ENCODE data around the gene PPP1R7. TPM values are rescaled to one million over a fixed set of nuclear protein-coding genes. Genes with fewer than 3 reads are reported as not detected.
"Not testable (repeated sequence)": the region's sequence is repeated elsewhere in the genome, so short reads cannot be mapped to it uniquely, and the experiment has no call there.

Gene PPP1R7
- total RNA-seq, 2 experiments from 2014 or later = 78.8 to 84.6 TPM

GRCh38 chr2:241189093-241189855 lies 39.0 kb downstream of the PPP1R7 start:
- ATAC-seq (ENCODE audit: low read depth) (no peak), DNase-seq (no peak)
- H3K9me3 Mint-ChIP-seq = no peaks in the 10 kb centered on the region
- H3K27ac Mint-ChIP-seq = no peak overlapping the region
- POLR2A ChIA-PET = no interaction called here
- no peaks in the 10 kb centered on the region for H3K27me3 Mint-ChIP-seq
- no peak overlapping the region for H3K4me3 Mint-ChIP-seq
- H3K36me3 Mint-ChIP-seq = peaks cover 2% of the 10 kb centered on the region
- H3K4me1 Mint-ChIP-seq = no peaks in the 10 kb centered on the region

- Mint-ChIP-seq H3K4me3 (no peak overlapping the region), H3K4me1 (no peaks in the 10 kb centered on the region), H3K9me3 (no peaks in the 10 kb centered on the region), H3K36me3 (peaks cover 2% of the 10 kb centered on the region), H3K27ac (no peak overlapping the region), H3K27me3 (no peaks in the 10 kb centered on the region)
- ATAC-seq (ENCODE audit: low read depth) = no peak
- POLR2A ChIA-PET = no interaction called here
- DNase-seq = no peak
Measured at GRCh38 chr2:241189856-241190201, 39.6 kb downstream of the PPP1R7 start.

GRCh38 chr2:241190291-241190981 lies 40.2 kb downstream of the PPP1R7 start:
- Mint-ChIP-seq H3K4me1 (no peaks in the 10 kb centered on the region), H3K27me3 (no peaks in the 10 kb centered on the region), H3K9me3 (no peaks in the 10 kb centered on the region), H3K27ac (no peak overlapping the region), H3K4me3 (no peak overlapping the region), H3K36me3 (no peaks in the 10 kb centered on the region)
- no peak for ATAC-seq (ENCODE audit: low read depth)
- POLR2A ChIA-PET = no interaction called here
- no peak for DNase-seq

- Mint-ChIP-seq H3K27me3 (no peaks in the 10 kb centered on the region), H3K4me3 (no peak overlapping the region), H3K9me3 (no peaks in the 10 kb centered on the region), H3K4me1 (no peaks in the 10 kb centered on the region), H3K27ac (no peak overlapping the region), H3K36me3 (no peaks in the 10 kb centered on the region)
- POLR2A ChIA-PET = no interaction called here
- no peak for ATAC-seq (ENCODE audit: low read depth)
- no peak for DNase-seq
Measured at GRCh38 chr2:241191081-241191480, 40.8 kb downstream of the PPP1R7 start.

GRCh38 chr2:241193271-241193670 lies 43.0 kb downstream of the PPP1R7 start:
- Mint-ChIP-seq H3K4me3 (no peak overlapping the region), H3K4me1 (no peaks in the 10 kb centered on the region), H3K9me3 (no peaks in the 10 kb centered on the region), H3K27me3 (no peaks in the 10 kb centered on the region), H3K36me3 (no peaks in the 10 kb centered on the region), H3K27ac (no peak overlapping the region)
- ATAC-seq (ENCODE audit: low read depth) = no peak
- POLR2A ChIA-PET = no interaction called here
- no peak for DNase-seq

GRCh38 chr2:241194811-241195210 lies 44.5 kb downstream of the PPP1R7 start:
- no peak overlapping the region for H3K4me3 Mint-ChIP-seq
- H3K27me3 Mint-ChIP-seq = no peaks in the 10 kb centered on the region
- no peaks in the 10 kb centered on the region for H3K9me3 Mint-ChIP-seq
- no peaks in the 10 kb centered on the region for H3K4me1 Mint-ChIP-seq
- no peak overlapping the region for H3K27ac Mint-ChIP-seq
- POLR2A ChIA-PET = no interaction called here
- ATAC-seq (ENCODE audit: low read depth) (no peak), DNase-seq (no peak)
- no peaks in the 10 kb centered on the region for H3K36me3 Mint-ChIP-seq

GRCh38 chr2:241195506-241196130 lies 45.4 kb downstream of the PPP1R7 start:
- no peak overlapping the region for H3K4me3 Mint-ChIP-seq
- ATAC-seq (ENCODE audit: low read depth) (no peak), DNase-seq (peak; percentile 10)
- no peaks in the 10 kb centered on the region for H3K36me3 Mint-ChIP-seq
- POLR2A ChIA-PET = no interaction called here
- no peak overlapping the region for H3K27ac Mint-ChIP-seq
- no peaks in the 10 kb centered on the region for H3K4me1 Mint-ChIP-seq
- no peaks in the 10 kb centered on the region for H3K27me3 Mint-ChIP-seq
- no peaks in the 10 kb centered on the region for H3K9me3 Mint-ChIP-seq

GRCh38 chr2:241197246-241197645 lies 47.0 kb downstream of the PPP1R7 start:
- H3K9me3 Mint-ChIP-seq; H3K4me1 Mint-ChIP-seq; ATAC-seq (ENCODE audit: low read depth); H3K4me3 Mint-ChIP-seq; DNase-seq; H3K27ac Mint-ChIP-seq; H3K36me3 Mint-ChIP-seq; POLR2A ChIA-PET; H3K27me3 Mint-ChIP-seq: not testable (repeated sequence)

GRCh38 chr2:241197947-241198346 lies 47.7 kb downstream of the PPP1R7 start:
- H3K27me3 Mint-ChIP-seq = no peaks in the 10 kb centered on the region
- DNase-seq (no peak), ATAC-seq (ENCODE audit: low read depth) (no peak)
- H3K36me3 Mint-ChIP-seq = no peaks in the 10 kb centered on the region
- H3K4me3 Mint-ChIP-seq = no peak overlapping the region
- H3K9me3 Mint-ChIP-seq = no peaks in the 10 kb centered on the region
- H3K27ac Mint-ChIP-seq = no peak overlapping the region
- H3K4me1 Mint-ChIP-seq = no peaks in the 10 kb centered on the region
- POLR2A ChIA-PET = no interaction called here

- no peaks in the 10 kb centered on the region for H3K27me3 Mint-ChIP-seq
- H3K9me3 Mint-ChIP-seq = no peaks in the 10 kb centered on the region
- no peaks in the 10 kb centered on the region for H3K36me3 Mint-ChIP-seq
- H3K27ac Mint-ChIP-seq = no peak overlapping the region
- DNase-seq (no peak), ATAC-seq (ENCODE audit: low read depth) (no peak)
- POLR2A ChIA-PET = no interaction called here
- no peaks in the 10 kb centered on the region for H3K4me1 Mint-ChIP-seq
- H3K4me3 Mint-ChIP-seq = no peak overlapping the region
Measured at GRCh38 chr2:241198381-241199279, 48.4 kb downstream of the PPP1R7 start.

GRCh38 chr2:241199286-241199685 lies 49.0 kb downstream of the PPP1R7 start:
- POLR2A ChIA-PET = no interaction called here
- Mint-ChIP-seq H3K4me1 (no peaks in the 10 kb centered on the region), H3K27ac (no peak overlapping the region), H3K4me3 (no peak overlapping the region), H3K9me3 (no peaks in the 10 kb centered on the region), H3K27me3 (no peaks in the 10 kb centered on the region), H3K36me3 (no peaks in the 10 kb centered on the region)
- ATAC-seq (ENCODE audit: low read depth) (no peak), DNase-seq (no peak)

GRCh38 chr2:241199897-241200821 lies 49.9 kb downstream of the PPP1R7 start:
- H3K27ac Mint-ChIP-seq = no peak overlapping the region
- H3K9me3 Mint-ChIP-seq = no peaks in the 10 kb centered on the region
- H3K27me3 Mint-ChIP-seq = no peaks in the 10 kb centered on the region
- no peak overlapping the region for H3K4me3 Mint-ChIP-seq
- H3K4me1 Mint-ChIP-seq = no peaks in the 10 kb centered on the region
- POLR2A ChIA-PET = no interaction called here
- H3K36me3 Mint-ChIP-seq = no peaks in the 10 kb centered on the region
- no peak for DNase-seq
- ATAC-seq (ENCODE audit: low read depth) = no peak
